Astrocyte of the cerebellum (primary cell): ENCODE data around the gene XXYLT1.

Experiments used
- DNase-seq: peaks from one replicate; pipeline ENCODE4 v3.0.0-alpha.2; 2011; ENCODE audit warnings: low read depth
- H3K4me3 ChIP-seq: 2 replicates; pipeline ENCODE4 v1.5.1; 2011; ENCODE audit warnings: mild to moderate bottlenecking, low read depth, low read length, moderate library complexity
- in situ Hi-C: cut with HindIII; loops from 2 replicates; pipeline ENCODE4 v1.10.0; 2017; ENCODE audit warnings: low sequenced_read_pairs
- TF ChIP-seq, protein P1 (sequence below): IDR thresholded peaks from 2 replicates; pipeline ENCODE4 v1.5.1; 2012; ENCODE audit warnings: low read length, low read depth, moderate library complexity, mild to moderate bottlenecking; ENCODE audit errors: missing control alignments

Gene XXYLT1

DNA sequence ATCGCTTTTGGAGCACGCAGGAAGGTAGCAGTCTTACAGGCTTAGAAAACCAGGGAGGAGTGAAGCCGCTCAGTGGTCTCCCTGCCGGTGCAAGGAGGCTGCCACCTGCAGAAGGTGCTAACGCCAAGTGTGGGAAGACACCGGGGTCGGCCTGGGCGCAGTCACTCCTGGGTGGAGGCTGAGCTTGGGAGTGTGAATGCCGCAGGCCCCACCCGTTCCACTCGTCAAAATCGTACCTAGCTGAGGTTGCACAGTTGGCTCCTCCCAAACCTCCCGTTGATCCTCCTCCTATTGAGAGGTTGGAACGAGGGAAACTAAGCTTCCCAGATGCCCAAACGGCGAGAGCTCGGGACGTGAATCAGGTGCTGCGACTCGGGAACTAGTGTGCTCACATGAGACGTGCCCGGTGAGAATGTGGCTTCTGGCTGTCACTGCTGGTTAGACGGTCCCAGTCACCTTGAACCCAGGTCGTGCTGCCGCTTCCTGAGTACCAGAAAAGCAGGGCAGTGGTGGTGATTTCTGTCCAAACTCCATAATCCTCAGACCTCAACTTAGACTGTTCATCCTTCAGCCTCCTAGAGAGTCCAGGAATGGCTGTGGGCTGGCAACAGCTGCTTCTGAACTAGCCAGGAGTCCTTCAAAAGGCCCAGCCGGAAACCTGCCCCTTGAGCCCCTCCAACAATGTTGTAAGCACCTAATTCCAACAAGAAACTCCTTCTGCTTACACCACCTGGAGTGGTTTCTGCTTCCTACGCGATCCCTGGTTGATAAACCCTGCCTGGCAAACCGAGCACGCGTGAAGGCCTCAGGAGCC, 156.0 kb downstream of the XXYLT1 start:
- no peak for DNase-seq
- H3K4me3 ChIP-seq = no peak overlapping the region
- in situ Hi-C loops = loop anchor here (5.0 kb wide), 1 partner anchor 443 kb away; the partner anchor contains the start of gene LSG1
- TF ChIP-seq, protein P1, sequence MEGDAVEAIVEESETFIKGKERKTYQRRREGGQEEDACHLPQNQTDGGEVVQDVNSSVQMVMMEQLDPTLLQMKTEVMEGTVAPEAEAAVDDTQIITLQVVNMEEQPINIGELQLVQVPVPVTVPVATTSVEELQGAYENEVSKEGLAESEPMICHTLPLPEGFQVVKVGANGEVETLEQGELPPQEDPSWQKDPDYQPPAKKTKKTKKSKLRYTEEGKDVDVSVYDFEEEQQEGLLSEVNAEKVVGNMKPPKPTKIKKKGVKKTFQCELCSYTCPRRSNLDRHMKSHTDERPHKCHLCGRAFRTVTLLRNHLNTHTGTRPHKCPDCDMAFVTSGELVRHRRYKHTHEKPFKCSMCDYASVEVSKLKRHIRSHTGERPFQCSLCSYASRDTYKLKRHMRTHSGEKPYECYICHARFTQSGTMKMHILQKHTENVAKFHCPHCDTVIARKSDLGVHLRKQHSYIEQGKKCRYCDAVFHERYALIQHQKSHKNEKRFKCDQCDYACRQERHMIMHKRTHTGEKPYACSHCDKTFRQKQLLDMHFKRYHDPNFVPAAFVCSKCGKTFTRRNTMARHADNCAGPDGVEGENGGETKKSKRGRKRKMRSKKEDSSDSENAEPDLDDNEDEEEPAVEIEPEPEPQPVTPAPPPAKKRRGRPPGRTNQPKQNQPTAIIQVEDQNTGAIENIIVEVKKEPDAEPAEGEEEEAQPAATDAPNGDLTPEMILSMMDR = no peak

DNA sequence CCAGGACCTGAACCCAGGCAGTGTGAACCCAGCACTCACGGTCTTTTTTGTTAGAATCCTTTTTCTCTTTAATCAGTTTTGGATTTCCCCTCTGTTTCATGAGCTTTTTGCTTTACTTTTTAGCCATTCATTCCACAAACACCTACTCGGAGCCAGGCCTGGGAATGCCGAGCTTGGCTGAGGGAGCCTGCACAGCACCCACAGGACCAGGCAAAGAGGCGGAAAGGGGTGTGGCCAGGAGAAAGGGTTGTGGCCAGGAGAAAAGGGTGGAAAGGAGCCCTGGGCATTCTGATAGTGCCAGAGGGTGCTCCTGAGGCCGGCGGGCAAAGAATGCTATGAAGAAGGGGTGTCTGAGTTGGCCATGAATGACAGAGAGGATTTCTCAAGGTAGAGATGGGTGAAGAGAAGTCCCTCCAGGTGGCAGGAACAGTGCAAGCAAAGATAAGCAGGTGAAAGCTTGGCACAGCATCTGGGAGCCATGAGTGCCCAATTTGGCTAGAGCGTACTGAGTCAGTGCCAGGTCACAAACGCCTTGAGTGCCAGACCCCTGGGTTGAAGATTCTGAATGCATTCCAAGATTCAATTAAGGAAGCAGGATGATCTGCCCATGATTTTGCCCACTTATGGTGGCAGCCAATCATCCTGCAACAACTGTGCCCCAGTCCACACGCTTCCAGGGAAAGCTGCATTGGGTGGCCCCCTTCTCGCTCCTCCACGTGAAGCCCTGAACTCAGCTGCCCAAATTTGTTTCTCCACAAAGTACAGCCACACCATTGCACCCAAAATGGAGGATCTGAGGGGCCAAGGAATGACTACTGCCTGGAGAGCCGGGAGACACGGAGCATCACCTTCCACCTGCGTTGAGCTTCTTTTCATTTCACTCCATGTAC, 157.2 kb downstream of the XXYLT1 start:
- TF ChIP-seq, protein P1 = no peak
- no peak for DNase-seq
- no peak overlapping the region for H3K4me3 ChIP-seq
- in situ Hi-C loops = loop anchor here (5.0 kb wide), 1 partner anchor 441 kb away; the partner anchor contains the start of gene LSG1

DNA sequence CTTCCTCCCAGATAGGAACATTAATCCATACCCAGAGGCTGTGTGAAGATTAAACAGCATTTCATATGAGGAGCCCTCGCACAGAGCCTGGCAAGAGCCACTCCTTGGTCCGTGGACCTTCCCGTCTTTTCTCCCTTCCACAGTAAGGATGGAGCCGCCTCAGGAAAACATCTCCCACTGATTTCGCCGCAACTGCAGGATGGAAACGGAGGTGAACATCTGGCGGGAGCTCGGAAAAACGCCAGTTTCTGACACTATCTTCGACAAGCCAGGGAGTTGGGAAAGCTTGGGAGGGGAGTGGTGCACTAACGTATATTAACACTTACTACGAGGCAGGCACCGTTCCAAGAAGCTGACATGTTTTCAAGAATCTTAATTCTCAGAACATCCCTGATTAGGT, 157.9 kb downstream of the XXYLT1 start:
- TF ChIP-seq, protein P1 = no peak
- H3K4me3 ChIP-seq = no peak overlapping the region
- in situ Hi-C loops = loop anchor here (5.0 kb wide), 1 partner anchor 441 kb away; the partner anchor contains the start of gene LSG1
- no peak for DNase-seq

DNA sequence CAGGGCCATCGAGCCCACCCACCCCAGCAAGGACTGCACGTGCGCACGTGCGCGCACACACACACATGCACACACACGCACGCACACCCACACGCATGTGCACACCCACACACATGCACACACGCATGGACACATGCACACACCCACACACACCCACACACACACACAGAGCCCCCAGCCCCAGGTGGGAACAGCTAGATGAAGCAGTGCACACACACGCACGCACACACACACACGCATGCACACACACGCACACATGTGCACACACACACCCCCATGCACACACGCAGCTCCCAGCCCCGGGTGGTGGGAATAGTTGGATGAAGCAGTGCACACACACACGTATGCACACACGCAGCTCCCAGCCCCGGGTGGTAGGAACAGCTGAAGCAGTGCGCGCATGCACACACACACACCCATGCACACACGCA, 158.6 kb downstream of the XXYLT1 start:
- DNase-seq = no peak
- TF ChIP-seq, protein P1 = no peak
- in situ Hi-C loops = loop anchor here (5.0 kb wide), 1 partner anchor 440 kb away; the partner anchor contains the start of gene LSG1
- no peak overlapping the region for H3K4me3 ChIP-seq

DNA sequence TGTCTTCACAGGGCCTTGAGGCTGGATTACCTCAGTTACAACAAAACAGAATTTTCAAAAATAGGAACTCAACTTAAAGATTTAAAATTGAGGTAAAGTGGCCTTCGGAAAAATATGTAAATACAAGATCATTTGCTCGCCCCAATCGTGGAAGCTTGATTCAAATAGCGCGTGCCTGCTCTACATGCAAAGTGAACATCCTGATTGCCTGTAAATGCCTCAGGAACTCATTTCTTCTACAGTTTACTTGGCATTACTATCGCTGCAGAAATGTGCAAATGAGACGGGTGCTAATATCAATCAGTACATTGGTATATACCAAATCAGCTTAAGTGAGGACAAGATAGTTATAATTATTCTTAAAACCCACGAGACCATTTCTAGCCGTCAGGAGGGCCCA, 159.2 kb downstream of the XXYLT1 start:
- DNase-seq = no peak
- in situ Hi-C loops = loop anchor here (5.0 kb wide), 1 partner anchor 439 kb away; the partner anchor contains the start of gene LSG1
- TF ChIP-seq, protein P1 = no peak
- no peak overlapping the region for H3K4me3 ChIP-seq

DNA sequence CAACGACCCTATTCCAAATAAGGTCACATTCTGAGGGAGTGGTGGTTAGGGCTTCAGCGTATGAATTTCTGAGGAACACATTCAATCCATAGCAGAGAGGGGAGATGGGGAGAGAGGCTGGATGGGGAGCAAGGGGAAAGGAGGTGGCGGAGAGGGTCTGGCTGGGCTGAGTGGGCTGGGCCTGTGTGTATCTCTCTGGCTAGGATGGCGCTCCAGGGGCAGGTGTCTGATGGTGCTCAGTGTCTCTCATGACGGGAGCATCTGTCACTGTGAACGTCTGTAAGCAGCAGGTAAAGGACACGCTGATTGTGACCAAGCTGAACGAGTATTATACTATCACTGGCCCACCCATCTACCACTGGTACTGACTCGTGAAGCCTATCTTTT, 159.6 kb downstream of the XXYLT1 start:
- TF ChIP-seq, protein P1 = no peak
- DNase-seq = no peak
- H3K4me3 ChIP-seq = no peak overlapping the region
- in situ Hi-C loops = loop anchor here (5.0 kb wide), 1 partner anchor 439 kb away; the partner anchor contains the start of gene LSG1
